ENCODE data around the gene ELF2.
"Not testable (repeated sequence)": the region's sequence is repeated elsewhere in the genome, so short reads cannot be mapped to it uniquely, and the experiment has no call there.

The ELF2 gene

GRCh38 chr4:139177049-139177868 lies at the start of gene ELF2:
Gene ELF2 (minus strand): TSS chr4:139177218. CDS start chr4:139137701, 39,517 bp downstream.
- DNase-seq, result peak; percentile 72

DNA sequence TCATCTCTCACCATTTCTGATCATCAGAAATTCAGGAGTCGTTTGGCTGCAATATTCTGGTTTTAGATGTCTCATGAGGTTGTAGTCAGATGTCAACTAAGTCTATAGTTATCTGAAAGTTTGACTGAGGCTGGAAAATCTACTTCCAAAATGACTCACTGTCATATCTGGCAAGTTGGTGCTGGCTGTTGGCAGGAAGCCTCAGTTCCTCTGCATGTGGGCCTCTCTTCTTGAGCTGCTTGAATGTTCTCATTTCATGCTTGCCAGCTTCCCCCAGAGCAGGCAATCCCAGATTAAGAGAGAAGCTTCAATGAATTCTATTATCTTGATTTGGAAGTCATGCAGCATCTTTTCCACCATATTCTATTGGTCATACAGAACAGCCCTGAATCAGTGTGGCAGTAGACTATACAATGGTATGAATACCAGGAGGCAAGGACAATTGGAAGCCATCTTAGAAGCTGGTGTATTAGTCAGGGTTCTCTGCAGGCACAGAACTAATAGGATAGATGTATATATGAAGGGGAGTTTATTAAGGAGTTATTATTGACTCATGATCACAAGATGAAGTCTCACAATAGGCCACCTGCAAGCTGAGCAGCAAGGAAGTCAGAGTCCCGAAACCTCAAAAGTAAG lies 46.8 kb upstream of the ELF2 start:
- DNase-seq, result no peak

DNA sequence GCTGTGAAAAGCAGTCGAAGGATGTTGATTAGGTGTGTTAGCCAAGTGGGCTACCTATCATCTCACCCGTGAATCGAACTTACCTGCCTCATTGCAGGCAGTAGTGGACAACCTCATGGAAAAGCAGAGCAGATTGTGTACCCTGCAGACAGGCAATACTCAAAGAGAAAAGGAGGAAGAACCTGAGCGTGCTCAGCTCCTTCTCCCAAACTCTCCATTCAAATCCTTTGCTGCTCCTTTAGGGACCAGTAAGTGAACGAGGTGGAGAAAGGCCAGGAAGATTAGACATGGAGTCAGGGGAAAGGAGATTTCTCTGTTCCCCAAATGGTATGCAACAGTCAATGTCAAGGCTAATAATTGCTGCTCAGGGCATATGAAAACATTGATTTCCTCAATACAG lies 45.2 kb upstream of the ELF2 start:
- no peak for DNase-seq

DNA sequence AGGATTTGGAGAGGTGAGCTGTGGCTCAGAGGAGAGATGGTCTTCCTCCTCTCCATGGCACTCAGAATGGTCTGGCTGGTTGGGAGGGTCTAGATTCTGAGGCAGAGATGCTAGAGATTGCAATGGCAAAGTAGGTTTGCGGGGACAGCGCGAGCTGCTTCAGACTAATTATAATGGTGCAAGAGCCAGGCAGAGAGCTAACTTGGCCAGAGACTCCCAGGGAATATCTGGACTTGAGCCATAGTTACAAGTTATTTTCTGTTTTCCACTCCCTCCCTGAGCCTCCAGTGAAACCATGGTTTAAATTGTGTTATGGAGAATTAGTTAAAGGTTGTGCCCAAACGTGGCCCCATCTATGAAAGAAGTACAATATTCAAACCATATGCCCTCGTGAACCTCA lies 44.7 kb upstream of the ELF2 start:
- DNase-seq, result no peak

DNA sequence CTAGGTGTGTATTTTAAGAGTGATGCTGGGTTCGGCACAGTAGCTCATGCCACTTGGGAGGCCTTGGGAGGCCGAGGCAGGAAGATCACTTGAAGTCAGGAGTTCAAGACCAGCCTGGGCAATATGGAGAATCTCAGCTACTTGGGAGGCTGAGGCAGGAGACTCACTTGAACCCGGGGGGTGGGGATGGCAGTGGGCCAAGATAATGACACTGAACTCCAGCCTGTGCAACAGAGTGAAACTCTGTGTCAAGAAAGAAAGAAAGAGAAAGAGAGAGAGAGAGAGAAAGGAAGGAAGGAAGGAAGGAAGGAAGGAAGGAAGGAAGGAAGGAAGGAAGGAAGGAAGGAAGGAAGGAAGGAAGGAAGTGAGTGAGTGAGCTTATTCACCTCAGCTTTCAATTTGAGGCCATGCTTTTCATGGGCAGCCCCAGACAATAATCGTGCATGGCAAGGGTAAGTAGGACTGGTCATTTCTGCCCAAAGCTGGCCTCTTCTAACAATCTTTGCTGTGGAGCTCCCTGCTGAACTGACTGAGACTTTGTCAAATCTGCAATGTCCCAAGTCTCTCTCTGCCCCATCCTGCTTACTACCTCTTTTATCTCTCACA lies 42.5 kb upstream of the ELF2 start:
- DNase-seq, result no peak

- peak; percentile 95 for DNase-seq
Measured at GRCh38 chr4:139214039-139214534, 37.1 kb upstream of the ELF2 start.

- DNase-seq, result not testable (repeated sequence)
Measured at GRCh38 chr4:139213633-139214032, 36.6 kb upstream of the ELF2 start.

GRCh38 chr4:139212900-139213299 lies 35.9 kb upstream of the ELF2 start:
- DNase-seq, result no peak

DNA sequence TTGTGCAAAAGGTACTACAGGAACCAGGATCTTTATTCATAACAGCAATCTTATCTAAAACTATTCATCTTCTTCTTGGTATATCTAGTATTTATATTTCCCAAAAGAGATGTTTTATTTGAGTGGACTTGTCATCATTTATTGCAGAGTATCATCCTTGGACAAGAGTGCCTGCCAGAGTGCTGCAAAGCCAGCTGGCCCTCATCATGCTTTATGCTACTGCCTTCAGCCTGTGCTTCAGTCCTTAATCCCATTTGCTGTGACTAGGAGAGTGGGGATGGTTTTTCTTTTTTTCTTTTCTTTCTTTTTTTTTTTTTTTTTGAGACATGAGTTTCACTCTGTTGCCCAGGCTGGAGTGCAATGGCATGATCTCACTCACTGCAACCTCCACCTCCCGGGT lies 33.5 kb upstream of the ELF2 start:
- DNase-seq, result no peak

DNA sequence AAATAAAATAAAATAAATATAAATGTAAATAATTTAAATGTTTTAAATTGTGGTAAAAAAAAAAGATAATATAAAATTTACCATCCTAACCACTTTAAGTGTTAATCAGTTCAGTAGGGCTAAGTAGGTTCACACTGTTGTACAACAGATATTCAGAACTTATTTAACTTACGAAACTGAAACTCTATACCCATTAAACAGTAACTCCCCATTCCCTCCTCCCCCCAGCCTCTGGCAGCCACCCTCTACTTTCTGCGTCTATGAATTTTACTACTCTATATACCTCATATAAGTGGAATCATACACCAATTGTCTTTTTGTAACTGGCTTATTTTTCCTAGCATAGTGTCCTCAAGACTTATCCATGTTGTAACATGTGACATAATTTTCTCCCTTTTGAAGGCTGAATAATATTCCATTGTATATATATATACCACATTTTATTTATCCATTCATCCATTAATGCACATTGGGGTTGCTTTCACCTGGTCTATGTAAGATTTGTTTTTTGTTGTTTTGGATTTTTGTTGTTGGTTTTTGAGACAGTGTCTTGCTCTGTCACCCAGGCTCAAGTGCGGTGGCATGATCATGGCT lies 32.5 kb upstream of the ELF2 start:
- DNase-seq, result no peak

DNA sequence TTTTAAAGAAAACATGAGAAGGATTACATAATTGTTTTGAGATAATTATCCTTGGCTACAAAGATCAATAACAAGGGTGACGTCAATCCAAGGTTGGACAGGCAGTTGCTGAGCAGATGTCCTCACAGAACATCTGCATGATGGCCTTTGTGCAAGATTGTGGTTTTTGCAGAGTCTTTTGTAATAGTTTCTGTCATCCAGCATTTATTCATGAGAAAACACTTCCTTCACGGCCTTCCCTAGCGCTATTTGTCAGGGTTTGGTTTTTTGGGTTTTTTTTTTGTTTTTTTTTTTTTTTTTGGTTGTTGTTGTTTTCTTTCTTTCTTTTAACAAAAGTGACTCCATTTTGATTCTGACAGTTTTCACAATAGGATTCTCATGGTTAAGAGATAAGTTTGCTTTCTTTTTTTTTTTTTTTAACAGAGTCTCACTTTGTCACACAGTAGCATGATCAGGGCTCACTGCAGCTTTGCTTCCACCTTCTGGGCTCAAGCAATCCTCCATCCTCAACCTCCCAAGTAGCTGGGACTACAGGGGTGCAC lies 31.5 kb upstream of the ELF2 start:
- peak; percentile 97 for DNase-seq

DNA sequence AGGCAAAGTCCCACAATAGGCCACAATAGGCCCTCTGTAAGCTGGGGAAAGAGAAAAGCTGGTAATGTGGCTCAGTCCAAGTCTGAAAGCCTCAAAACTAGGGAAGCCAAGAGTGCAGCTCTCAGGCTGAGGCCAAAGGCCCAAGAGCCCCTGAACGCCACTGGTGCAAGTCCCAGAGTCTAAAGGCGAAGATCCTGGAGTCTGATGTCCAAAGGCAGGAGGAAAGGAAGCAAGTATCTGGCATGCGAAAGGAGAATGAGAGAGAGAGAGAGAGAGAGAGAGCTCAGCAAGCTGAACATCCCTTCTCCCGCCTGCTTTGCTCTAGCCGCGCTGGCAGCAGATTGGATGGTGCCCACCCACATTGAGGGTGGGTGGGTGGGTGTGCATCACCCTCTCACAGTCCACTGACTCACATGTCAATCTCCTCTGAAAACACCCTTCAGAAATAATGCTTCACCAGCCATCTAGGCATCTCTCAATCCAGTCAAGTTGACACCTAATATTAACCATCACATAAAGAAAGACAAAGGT lies 30.9 kb upstream of the ELF2 start:
- peak; percentile 43 for DNase-seq

GRCh38 chr4:139207247-139207646 lies 30.2 kb upstream of the ELF2 start:
- DNase-seq, result peak; percentile 27

DNA sequence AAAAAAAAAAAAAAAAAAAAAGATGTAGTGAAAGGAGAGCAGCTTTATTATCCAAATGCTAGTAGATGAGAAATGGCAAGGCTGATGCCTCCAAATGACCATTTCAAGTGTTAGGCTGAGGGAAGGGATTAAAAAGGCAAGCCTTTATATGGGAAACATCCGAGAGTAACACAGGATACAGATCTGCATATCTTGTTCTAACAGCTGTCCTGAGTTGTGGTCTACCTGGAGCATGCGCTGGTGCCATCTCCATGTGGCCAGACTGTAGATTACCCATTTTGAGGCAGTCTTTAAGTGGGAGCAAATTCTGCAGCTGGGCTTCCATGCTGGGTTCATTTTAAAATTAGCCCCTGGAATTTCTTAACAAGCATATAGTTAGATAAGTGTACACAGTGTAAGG lies 26.0 kb upstream of the ELF2 start:
- no peak for DNase-seq

GRCh38 chr4:139200506-139200905 lies 23.5 kb upstream of the ELF2 start:
- DNase-seq, result no peak

DNA sequence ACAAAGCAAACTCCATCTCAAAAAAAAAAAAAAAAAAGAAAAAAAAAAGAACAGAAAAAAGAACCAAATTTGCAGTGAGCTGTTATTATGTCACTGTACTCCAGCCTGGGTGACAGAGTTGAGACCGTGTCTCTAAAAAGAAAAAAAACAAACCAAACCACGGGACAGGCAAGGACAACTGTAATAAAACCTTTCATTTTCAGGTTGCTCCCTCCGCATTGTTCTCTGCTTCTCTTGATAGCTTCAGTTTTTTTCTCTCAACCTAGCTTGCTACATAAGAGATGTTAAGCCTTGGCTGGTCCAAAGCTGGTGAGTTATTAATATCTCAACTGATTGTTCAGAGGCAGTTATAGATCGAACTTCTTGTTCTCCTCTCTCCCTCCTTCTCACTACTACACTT lies 23.1 kb upstream of the ELF2 start:
- no peak for DNase-seq

- DNase-seq, result not testable (repeated sequence)
Measured at GRCh38 chr4:139197214-139197613, 20.2 kb upstream of the ELF2 start.

DNA sequence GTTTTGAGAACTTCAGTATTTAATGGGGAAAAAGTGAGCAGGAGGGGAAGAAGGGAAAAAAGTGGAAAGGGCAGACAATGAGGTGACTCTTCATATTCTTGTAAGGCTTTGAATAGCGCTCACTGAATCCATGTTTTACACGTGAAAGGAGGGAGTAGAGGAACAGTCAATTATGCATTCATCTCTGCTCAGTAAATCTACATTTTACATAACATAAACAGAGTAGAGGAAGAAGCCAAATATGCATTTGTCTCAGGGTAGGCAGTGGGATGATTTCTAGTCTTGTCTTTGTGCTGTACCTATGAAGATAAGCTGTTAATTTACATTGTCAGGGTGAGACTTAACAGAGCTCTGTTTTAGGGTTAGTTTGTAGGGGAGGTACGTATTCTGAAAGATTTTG lies 19.4 kb upstream of the ELF2 start:
- no peak for DNase-seq

DNA sequence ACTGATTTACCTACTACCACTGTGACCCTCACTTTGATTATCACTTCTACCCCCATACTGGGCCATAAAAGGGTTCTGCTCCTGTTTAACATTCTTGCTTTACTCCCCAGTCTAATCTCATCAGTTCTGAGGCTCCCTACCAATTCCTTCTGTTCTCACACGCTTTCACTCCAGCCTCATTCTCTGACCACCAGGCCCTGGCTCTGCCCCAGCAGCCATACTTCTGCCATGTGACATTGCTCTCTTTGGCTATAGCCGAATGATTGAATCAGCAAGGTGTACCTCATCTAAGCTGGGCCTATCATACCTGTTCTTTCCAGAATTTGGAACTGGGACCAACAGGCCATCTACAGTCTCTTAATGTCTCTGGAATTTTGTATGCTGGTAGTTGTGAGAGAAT lies 14.4 kb upstream of the ELF2 start:
- no peak for DNase-seq

- no peak for DNase-seq
Measured at GRCh38 chr4:139189972-139190371, 13.0 kb upstream of the ELF2 start.

DNA sequence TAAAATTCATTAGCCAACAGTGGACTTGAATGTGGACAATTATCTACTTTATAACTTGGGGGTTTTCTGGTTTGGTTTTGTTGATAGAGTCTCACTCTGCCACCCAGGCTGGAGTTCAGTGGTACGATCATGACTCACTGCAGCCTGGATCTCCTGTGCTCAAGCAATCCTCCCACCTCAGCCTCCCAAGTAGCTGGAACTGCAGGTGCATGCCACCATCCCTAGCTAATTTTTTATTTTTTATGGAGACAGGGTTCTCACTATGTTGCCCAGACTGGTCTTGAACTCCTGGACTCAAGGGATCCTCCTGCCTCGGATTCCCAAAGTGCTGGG lies 12.4 kb upstream of the ELF2 start:
- DNase-seq, result no peak

GRCh38 chr4:139188648-139189416 lies 11.8 kb upstream of the ELF2 start:
- peak; percentile 97 for DNase-seq

All from GF-D8 (cell line).